Measurements from ENCODE around the gene TRIM45. TPM values are rescaled to one million over a fixed set of nuclear protein-coding genes. Genes with fewer than 3 reads are reported as not detected.

TRIM45 gene
- total and polyA plus RNA-seq, 8 donors = 2.4 to 30.1 (median 5.5) TPM

DNA sequence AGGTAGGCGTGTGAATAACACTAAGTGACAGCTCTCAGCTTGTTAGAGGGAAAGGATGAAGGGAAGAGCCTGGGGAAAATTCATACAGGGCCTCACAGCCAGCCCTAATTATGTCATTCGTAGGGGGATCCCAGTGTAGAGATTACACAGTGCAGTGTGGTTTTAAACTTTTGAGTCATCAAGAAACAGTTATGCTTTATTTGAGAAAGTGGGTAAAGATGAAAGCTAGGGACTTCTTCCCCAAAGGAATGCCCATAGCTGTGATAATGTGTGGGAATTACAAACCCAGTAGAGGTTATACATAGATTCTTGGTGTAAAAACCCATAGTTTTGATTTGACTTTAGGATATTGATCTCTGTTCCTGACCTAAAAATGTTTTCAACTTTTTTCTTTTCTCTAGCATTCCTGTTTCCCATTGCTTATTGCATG is 59.5 kb downstream of the TRIM45 start:
- no peak for DNase-seq
- ATAC-seq = no peak
- no peak overlapping the region for H3K27ac ChIP-seq
- WGBS, 2 donors = 86 to 92% methylated on average over 2 of the region's 2 CpGs
- FAIRE-seq = no peak
- TF ChIP-seq, protein P1, sequence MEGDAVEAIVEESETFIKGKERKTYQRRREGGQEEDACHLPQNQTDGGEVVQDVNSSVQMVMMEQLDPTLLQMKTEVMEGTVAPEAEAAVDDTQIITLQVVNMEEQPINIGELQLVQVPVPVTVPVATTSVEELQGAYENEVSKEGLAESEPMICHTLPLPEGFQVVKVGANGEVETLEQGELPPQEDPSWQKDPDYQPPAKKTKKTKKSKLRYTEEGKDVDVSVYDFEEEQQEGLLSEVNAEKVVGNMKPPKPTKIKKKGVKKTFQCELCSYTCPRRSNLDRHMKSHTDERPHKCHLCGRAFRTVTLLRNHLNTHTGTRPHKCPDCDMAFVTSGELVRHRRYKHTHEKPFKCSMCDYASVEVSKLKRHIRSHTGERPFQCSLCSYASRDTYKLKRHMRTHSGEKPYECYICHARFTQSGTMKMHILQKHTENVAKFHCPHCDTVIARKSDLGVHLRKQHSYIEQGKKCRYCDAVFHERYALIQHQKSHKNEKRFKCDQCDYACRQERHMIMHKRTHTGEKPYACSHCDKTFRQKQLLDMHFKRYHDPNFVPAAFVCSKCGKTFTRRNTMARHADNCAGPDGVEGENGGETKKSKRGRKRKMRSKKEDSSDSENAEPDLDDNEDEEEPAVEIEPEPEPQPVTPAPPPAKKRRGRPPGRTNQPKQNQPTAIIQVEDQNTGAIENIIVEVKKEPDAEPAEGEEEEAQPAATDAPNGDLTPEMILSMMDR (IDR thresholded peaks at IDR 0.05) = no peak
- H3K9me3 ChIP-seq = no peaks in the 10 kb centered on the region
- no peak overlapping the region for H3K4me3 ChIP-seq
- H3K27me3 ChIP-seq = no peaks in the 10 kb centered on the region
- H3K4me1 ChIP-seq = peaks cover 0 to 6% (median 0%) of the 10 kb centered on the region in 3 donors
- intact Hi-C loops (cut with DNase I) = loop anchor here in 2 of 3 donors (10.0 kb wide), 2 partner anchors 63 to 223 kb away; partner anchors contain the start of gene TRIM45 (in 1 of the 2)
- H3K36me3 ChIP-seq = no peaks in the 10 kb centered on the region

Small RNAs within 50 kb of the gene (microRNA-seq; reads per million reads assigned to microRNA genes)
- 13.3 to 14.3 reads per million in 2 donors for gene MIR942

Other genes starting within 250 kb of the TRIM45 start
- 10 to 100 TPM; 20.4 to 62.0 (median 25.6) TPM for gene PTGFRN, start 211.8 kb downstream of the TRIM45 start, total RNA-seq
- gene PTGFRN, start 211.8 kb downstream of the TRIM45 start, polyA plus RNA-seq = 10 to 100 TPM in 1 of 2 donors, 1 to 10 TPM in 1; 9.9 to 14.7 TPM
- 1 to 10 TPM in 4 of 6 donors, under 1 TPM in 2; 0.51 to 2.0 (median 1.2) TPM for gene CD101, start 120.0 kb downstream of the TRIM45 start, total RNA-seq
- gene CD101, start 120.0 kb downstream of the TRIM45 start, polyA plus RNA-seq = 1 to 10 TPM; 1.5 to 3.4 TPM
- 10 to 100 TPM in 1 of 6 donors, 1 to 10 TPM in 5; 3.5 to 16.5 (median 5.5) TPM for gene TTF2, start 61.4 kb downstream of the TRIM45 start, total RNA-seq
- gene TTF2, start 61.4 kb downstream of the TRIM45 start, polyA plus RNA-seq = 1 to 10 TPM; 2.0 to 3.1 TPM
- 10 to 100 TPM; 12.9 to 42.5 (median 20.8) TPM for gene VTCN1, start 89.2 kb upstream of the TRIM45 start, total RNA-seq
- 10 to 100 TPM; 13.0 to 13.8 TPM for gene VTCN1, start 89.2 kb upstream of the TRIM45 start, polyA plus RNA-seq
- 10 to 100 TPM; 37.4 to 50.7 (median 45.7) TPM for gene MAN1A2, start 245.7 kb upstream of the TRIM45 start, total RNA-seq
- 1 to 10 TPM; 6.0 to 8.4 TPM for gene MAN1A2, start 245.7 kb upstream of the TRIM45 start, polyA plus RNA-seq